GM18861 (cell line): Measurements from ENCODE around the gene FBXO15.

ENCODE experiments used
- ATAC-seq: cut with Tn5 transposase; IDR thresholded peaks from one replicate; pipeline ENCODE4 v1.9.1; 2021; ENCODE audit not compliant: unreplicated experiment

The FBXO15 gene, protein sequence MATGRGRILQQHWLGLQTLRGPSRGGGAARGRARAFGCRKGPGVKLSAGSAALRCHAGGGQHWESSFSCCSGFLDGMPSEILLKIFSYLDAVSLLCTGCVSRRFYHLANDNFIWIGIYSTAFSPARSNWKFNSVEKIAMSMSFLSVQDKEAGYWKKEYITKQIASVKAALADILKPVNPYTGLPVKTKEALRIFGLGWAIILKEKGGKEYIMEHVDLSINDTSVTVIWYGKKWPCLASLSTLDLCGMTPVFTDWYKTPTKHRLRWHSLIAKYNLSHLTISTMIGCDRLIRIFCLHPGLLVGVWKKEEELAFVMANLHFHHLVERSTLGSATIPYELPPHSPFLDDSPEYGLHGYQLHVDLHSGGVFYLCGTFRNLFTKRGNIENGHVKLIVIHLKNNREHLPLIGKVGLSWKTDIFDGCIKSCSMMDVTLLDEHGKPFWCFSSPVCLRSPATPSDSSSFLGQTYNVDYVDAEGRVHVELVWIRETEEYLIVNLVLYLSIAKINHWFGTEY

DNA sequence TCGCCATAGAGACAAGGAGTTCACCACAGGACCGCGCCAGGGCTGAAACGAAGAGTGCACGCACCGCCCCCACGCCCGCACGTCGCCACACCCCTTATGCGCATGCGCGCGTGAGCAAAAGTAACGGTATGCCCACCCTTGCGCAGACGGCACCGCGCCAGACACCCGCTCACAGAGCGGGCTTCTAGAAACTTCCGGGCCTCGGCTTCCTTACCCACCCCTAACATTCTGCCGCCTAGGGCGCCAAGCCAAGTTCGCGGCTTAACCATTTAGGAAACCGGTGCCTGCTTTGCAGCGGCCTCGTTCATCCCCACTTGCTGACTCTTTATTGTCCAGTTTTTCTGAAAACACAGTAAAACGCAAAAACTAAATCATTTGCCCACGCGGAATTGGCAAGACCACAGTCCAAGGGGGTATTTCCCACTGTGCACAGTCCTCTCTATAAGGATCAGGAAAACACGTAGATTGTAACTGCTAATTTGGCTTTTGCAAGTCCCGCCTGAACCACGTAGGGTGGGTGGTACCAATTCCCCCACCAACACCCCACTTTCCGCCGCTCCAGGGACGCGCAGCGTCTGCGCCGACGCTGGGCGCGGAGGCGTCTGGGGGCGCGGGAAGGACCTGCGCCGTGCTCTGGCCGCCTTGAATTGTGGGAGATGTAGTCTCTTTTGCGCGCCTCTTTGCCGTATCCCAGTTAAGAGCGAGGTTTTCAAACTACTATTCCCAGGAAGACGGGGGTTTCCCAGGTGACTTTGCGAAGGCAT lies at the start of gene FBXO15, which contains the start of gene TIMM21:
Gene FBXO15, minus strand, starts transcription at position 56 of the 764 bp plus-strand sequence. Its CDS starts 49 bp downstream, at position 7.
Gene TIMM21, plus strand, starts transcription at position 745 of the 764 bp plus-strand sequence. CDS start 286 bp downstream, outside the sequence.
- peak; percentile 88 for ATAC-seq

DNA sequence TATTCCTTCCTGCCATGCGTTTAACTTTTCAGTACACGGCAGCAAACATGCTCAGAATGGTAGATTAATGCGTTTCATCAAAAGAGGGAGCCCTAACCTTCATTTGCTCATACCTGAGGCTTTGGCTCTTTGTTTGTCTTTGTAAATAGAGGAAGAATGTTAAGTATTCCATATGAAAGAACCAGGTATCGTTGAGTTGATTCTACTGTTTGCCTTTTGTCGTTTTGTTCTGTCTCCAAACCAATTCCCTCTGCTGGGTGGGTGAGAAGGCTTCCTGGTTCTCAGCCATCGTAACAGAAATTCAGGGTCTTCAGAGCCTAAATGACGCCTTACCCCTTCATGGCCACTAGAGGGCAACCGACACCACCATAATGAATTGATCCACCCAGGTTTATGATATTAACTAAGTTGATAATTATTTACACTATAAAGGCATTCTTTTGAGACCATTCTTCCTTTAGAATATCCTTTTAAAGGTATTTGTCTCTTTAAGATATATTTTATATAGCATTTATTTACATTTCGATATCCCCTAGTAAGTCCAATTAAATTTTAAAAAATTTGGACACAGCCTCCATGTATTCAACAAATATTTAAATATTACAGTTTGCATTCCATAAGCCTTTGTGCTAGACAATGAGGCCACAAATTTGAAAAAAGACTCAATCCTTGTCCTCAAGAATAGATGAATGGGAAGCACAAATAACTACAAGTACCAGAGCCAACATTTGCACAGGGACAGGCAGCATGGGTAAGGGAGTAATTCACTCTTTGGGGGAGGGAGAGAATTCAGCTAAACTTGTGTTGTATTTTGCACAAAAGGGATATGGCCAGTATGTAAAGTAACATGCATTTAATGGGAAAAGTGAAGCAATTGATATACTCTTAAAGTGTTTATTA lies 48.8 kb upstream of the FBXO15 start:
- ATAC-seq, result peak; percentile 72

DNA sequence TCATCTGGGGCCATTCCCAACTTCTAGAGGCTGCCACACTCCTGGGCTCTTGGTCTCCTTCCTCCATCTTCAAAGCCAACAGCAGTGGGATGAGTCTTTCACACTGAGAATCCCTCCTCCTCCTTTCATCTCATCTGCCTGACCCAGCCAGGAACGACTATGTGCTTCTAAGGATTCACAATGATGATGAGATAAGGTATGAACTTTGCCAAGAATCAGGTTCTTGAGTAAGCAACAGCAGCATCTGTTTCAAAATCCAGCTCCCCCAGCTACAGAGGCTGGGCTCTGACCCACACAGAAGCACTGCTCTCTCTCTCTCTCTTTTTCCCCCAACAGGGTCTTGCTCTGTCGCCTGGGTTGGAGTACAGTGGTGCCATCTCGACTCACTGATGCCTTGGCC lies 47.1 kb upstream of the FBXO15 start:
- ATAC-seq, result no peak

DNA sequence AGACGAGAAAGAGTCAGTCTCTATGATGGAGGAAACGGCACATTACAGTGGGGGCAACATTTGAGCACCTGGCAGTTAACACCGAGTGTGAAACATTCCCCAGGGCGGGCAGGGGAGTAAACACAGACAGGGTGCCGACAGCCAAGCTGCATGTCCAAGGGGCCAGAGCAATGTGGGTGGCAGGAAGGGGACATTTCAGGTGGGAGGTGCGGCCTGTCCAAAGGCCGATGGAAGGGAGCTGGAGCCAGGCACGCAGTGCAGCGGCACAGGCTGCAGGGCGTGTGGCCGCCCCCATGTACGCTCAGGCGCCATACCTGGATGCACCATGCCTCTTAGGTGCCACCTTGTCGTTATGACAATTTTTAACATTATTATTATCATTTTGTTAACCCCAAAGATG lies 43.9 kb upstream of the FBXO15 start:
- no peak for ATAC-seq

DNA sequence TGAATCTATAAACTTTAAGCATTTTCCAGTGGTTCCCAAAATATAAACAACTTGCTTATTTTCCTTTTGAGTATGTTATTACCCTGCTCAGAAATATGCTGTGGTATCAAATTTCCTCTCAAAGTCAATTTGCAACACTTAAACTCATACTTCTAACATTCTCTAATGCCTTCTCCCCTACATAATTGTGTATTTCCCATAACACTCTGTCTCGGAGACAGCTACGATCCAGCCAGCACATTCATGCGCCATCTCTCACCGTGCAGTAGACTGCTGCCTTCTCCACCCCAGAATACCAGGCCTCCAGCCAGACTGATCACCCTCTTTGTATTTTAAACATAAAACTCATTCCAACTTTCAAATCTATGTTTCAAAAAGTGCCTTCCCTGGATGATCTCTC lies 42.5 kb upstream of the FBXO15 start:
- ATAC-seq, result no peak

DNA sequence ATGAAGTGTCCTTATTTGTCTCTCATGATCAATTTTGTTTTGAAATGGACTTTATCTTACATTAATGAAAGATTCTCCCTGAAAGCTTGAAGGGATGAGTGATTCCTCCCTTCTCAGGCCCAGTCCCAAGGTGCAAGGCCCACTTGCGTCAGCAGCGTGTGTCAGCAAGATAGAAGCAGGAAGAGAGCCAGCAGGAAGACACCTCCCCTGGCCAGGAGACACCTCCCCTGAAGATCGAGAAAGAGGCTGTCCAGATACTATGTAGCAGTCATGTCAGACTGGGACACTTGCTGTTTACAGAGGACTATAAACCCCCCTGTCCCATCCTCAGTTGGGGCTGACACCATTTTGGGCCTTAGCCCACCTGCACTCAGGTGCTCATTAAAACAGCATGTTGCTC lies 39.0 kb upstream of the FBXO15 start:
- no peak for ATAC-seq

DNA sequence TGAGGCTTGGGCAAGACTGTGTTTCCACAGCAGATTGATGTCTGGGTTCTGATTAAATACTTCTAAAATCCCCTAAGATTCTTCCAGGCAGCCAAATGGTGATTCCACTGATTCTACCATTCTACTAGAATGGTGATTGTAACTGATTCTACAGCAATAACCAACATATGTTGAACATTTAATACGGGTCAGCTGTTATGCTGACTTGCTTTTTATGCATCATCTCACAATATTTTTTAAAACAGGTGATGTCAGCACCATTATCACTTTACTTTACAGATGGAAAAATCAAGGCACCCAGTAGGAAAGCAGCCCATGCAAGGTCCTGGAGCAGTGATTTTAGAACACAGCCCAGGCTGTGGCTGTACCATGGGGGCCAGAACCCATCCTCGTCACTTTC lies 38.2 kb upstream of the FBXO15 start:
- ATAC-seq, result no peak

DNA sequence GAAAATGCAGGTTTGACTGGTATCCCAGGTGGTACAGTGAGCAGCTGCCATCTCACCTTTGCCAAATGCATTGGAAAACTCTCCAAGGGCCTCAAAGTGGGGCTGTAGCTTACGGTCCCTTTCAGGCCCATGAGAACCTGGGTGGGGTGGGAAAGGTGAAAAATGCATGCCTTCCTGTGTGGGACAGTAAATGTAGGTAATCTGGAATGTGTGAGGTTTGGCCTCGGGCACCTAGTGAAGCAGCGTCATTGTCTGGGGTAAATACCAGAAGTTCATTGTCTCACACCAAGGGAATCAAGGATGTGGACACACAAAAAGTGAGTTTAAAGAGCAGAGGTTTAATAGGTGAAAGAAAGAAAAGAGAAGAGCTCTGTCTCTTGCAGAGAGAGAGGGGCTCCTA lies 37.2 kb upstream of the FBXO15 start:
- no peak for ATAC-seq

DNA sequence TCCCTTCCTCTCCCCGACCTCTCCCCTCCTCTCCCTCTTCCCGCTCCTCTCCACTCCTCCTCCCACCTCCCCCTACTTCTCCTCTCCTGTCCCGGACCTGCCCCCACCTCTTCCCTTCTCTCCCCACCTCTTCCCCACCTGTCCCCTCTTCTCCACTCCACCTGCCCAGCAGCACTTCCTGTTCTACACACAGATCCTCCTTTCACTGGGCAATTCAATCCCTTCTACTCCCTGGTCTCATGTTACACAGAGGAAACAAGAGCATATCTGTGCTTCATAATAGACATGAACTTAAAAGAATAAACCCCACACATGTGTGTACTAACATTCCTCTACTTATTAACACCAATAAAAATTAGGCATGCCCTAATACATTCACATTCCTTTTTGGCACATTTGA lies 35.5 kb upstream of the FBXO15 start:
- ATAC-seq, result no peak

DNA sequence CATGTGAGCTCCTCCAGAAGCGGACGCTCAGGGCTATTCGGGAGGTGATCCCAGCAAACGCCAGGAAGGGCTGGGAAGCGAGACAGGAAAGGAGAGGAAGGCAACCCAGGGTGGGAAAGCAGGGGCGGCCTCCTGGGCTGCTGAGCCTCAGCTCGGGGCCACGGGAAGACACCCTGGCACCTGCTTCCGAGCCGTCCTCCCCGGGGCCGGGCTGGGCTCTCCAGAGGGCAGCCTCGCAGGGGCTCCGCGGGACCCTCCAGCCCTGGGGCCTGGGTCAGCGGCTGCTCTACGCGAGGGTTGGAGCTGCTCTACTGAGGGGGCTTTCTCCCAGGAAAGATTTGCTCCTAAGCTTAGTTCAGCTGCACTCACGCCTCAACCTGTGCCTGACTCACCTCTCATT lies 34.7 kb upstream of the FBXO15 start:
- no peak for ATAC-seq

DNA sequence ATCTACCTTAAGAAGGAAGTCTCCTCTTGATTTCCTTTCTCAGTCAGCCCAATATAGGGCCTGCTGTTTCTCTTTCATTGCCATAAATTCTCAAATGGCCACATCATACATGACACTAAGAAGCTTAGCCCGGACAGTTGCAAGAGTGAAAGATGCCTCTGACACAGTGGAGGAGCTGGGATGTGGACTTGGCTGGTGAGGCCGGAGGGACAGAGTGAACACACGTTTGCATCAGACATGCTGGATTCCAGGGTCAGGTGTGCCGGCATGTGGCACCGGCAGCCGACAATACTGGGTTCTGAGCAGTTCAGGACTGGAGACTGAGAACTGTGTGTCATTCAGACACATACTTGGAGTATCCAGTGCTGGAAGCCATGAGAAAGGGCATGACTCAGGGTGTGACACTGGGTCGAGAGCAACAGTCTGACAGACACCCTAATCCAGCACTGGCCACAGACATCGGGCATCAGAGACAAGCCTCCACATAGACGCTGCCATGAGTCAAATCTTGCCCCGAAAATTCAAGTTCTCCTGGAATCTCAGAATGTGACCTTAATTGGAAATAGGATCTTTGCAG lies 32.1 kb upstream of the FBXO15 start:
- ATAC-seq, result no peak

DNA sequence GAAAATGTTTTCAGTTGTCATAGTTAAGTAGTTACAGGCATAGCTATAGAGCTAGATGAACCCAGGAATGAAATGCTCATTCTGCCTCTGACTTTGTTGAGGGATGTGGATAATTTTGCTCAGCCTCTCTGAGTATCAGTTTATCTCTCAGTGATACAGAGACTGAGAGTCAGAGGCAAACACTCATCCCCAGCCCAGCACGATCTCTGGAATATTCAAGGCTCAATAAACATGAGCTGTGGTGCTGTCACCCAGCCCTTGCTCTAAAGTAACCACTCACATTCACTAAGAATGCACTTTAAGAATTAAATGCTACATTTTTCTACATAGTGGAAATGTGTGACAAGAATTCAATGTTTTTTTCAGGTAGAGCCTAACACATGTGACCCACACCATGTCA lies 31.2 kb upstream of the FBXO15 start:
- no peak for ATAC-seq

DNA sequence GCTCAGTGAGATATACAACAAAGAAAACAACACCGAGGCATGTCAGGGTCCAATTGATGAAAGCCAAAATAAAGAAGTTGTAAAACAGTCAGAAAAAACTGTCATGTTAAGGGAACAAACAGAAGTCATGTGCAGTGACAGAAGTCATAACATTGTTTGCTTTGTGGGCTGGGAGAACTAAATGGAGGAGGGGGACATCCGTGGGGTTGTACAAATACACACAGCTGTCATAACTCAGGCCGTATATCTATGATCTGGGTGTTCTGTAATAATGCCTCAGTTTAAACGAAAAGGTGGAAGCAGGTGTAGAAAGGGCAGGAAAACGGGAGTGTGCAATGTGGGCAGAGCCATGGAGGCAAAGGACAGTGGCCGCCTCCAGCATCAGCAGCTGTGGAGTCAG lies 28.0 kb upstream of the FBXO15 start:
- no peak for ATAC-seq

DNA sequence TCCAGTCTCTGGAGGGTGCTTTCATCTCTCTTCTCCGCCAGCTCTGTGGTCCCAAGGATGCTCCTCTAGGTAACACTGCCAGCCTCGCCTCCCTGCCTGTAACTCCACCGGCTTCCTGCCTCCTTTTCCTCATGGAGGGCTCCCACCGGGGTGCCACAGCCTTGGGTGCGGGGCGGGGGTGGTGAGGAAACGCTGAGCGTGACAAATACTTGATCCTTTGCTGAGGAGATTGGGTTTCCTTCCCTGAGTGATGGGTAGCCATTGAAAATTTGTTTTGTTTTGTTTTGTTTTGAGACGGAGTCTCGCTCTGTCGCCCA lies 25.8 kb upstream of the FBXO15 start:
- ATAC-seq, result no peak

DNA sequence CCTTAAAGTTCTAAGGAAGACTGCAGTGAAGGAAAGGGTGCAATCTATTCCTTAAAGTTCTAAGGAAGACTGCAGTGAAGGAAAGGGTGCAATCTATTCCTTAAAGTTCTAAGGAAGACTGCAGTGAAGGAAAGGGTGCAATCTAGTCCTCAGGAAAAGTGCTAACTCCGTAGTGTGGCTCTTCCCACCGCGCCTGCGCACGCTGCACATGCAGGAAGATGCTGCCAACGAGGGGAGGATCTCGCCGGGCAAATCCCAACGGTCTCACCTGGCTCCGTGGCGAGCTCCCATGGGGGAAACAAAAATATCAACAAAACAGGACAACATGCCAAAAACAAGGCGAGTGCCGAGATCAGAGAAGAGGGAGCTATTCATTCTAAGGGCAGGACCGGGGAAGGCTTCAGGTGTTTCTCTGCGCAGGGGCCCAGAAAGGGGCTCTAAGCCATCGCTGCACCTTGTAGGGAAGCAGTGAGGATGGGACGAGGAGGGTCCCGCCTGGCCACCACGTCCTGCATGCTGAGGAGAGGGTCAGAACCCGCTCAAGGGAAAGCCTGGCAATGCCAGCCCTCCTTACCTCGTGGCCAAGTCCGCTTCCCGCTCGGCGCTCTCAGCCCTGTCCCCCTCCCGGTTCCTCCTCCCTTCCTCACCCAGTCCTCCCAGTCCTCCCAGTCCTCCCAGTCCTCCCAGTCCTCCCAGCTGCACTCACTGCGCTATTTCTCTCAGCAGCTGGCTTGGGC lies 25.2 kb upstream of the FBXO15 start:
- no peak for ATAC-seq

DNA sequence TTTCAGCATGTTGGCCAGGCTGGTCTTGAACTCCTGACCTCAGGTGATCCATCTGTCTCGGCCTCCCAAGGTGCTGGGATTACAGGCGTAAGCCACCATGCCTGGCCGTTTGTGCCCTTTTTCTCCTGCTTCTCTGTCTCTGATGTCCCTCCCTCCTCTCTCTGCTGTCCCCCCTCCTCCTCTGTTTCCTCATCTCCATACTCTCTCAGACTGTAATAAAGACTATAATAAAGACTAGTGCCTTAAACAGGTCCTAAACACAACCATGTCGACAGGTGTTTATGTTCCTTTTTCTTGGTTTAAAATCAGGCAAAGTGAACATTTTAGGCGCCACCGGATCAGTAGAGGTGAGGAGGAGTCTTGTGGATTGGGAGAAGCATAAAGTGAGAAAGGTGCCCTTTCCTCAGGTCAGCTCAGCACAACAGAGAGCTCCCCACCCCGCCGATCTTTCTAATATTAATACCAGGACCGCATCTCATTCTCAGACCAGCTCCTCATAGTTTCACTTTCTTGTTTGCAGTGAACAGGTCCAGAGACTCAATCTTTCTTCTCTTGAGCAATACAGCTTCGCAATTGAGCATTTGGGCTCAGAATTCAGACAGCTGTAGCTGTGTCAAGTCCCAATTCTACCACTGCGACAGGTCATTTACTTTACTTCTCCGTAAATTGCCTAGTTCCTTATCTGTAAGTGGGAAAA lies 24.4 kb upstream of the FBXO15 start:
- ATAC-seq, result peak; percentile 74

DNA sequence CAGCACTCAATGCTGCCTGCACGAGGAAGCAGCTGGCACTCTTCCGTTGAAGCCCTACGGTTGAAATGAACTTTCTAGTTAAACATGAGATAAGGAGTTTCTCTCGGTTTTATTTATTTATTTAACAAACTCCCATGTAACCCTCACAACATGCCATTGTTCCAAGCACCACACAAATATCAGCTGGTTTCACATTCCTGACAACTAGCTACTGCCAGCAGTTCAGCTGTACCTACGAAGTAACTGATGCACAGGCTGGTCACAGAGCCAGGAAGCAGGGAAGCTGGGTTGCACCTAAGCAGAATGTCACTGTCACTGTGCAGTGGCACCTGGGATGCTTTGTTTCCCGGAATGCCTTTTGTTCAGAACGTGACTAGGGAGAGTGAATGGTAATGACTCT lies 18.8 kb upstream of the FBXO15 start:
- ATAC-seq, result no peak

DNA sequence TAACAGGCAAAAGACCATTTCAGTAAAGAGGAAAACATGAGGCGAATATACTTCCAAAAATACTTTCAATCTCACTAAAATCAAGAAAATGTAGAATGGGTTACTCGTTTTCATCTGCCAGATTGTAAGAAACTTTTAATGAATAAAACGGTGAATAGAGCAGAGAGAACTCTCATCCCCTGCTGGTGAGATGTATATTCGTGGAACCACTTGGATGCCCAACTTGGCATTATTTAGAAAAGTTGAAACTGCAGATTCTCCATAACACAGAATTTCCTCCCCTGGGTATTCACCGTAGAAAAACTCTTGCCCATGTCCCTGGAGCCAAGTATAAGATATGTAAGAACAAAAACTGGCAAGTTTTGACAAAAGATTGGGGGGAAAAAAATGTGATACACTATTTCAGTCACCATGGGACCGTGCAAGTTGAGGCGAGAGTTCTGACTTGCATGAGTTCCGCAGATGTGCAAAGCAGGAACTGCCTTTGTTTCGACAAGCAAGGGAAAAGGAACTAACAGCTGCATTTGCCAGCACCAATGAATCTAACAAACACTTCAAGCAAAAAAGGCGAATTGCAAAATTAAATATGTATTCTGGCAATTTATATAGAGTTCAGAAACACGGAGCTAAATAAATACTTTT lies 15.5 kb upstream of the FBXO15 start:
- ATAC-seq, result no peak

DNA sequence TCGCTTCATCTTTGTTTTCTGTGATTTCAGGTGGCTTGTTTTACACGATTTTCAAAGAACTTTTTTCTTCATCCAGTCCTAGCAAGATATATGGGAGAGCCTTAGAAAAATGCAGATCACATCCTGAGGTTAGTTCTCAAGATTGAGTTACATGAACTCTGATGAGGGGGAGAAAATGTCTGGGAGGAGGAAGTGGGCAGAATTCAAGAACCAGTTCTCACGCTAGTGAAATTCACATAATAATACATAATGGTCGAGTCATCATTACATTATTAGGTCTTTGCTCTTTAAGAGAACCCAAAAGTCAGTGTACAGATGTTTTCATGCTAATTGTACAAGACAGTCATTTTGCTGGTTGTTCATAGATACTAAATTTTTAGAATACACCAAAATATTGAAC lies 7.6 kb upstream of the FBXO15 start:
- ATAC-seq, result no peak
